Measurements from ENCODE around the gene PFDN4.
"Not testable (repeated sequence)": the region's sequence is repeated elsewhere in the genome, so short reads cannot be mapped to it uniquely, and the experiment has no call there.

PFDN4 gene

GRCh38 chr20:54212871-54213270 is 5.0 kb downstream of the PFDN4 start:
- H3K27me3 ChIP-seq (ENCODE audit: control insufficient read depth, insufficient read depth, low read length) = no peaks in the 10 kb centered on the region
- H3K4me3 ChIP-seq (ENCODE audit: low read length) = no peak overlapping the region
- H3K4me1 ChIP-seq (ENCODE audit: control insufficient read depth, insufficient read depth, low read length) = peaks cover 9% of the 10 kb centered on the region
- H3K36me3 ChIP-seq (ENCODE audit: control insufficient read depth, insufficient read depth, low read length) = no peaks in the 10 kb centered on the region
- no peak overlapping the region for H3K9ac ChIP-seq (ENCODE audit: low read length)
- H3K27ac ChIP-seq (ENCODE audit: low read depth, low read length) = no peak overlapping the region

DNA sequence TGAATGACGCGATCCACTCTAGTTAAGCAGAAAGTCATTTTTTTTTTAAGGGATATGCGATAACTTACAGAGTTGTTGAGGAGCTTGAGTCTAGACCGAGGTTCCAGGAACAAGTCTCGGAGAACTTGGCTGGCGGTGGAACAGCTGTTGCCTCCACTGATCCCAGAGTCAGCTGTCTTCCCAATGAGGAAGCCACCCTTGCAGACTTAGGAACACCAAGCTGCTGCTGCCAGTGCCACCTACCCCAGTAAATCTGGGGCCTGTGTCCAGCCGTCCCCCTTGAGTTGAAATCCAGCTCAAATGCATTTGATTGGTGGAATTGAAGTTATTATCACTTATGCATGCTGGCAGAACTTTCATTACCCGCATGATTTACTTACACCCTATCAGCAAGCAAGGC is 6.7 kb downstream of the PFDN4 start:
- Histone ChIP-seq H3K9ac (ENCODE audit: low read length) (no peak overlapping the region), H3K4me1 (ENCODE audit: control insufficient read depth, insufficient read depth, low read length) (peaks cover 3% of the 10 kb centered on the region), H3K27me3 (ENCODE audit: control insufficient read depth, insufficient read depth, low read length) (no peaks in the 10 kb centered on the region), H3K36me3 (ENCODE audit: control insufficient read depth, insufficient read depth, low read length) (no peaks in the 10 kb centered on the region), H3K27ac (ENCODE audit: low read depth, low read length) (no peak overlapping the region), H3K4me3 (ENCODE audit: low read length) (no peak overlapping the region)

DNA sequence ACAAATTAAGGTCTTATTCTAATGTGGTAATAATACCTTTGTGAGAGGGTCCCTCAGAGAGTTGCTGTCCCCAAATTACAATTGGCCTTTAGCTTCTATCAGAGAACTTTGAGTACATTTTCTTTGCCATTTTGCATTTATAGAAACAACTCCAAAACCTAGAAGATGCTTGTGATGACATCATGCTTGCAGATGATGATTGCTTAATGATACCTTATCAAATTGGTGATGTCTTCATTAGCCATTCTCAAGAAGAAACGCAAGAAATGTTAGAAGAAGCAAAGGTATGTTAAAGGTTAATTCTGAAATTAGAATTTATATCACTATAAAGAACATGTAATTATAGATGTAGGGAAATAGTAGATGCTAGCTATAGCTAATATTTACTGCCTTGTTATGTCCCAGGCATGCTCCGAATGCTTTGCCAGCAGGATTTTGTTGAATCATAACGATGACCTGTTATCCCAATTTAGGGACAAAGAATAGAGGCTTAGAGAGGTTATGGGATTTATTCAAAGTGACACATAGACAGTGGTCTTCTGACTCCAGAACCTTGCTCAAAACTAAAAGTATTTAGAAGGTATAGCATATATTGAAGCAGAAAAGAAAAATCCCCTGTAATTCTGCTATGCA is 7.4 kb downstream of the PFDN4 start:
- H3K9ac ChIP-seq (ENCODE audit: low read length) = no peak overlapping the region
- H3K4me3 ChIP-seq (ENCODE audit: low read length) = no peak overlapping the region
- H3K4me1 ChIP-seq (ENCODE audit: control insufficient read depth, insufficient read depth, low read length) = peaks cover 1% of the 10 kb centered on the region
- H3K27ac ChIP-seq (ENCODE audit: low read depth, low read length) = no peak overlapping the region
- H3K27me3 ChIP-seq (ENCODE audit: control insufficient read depth, insufficient read depth, low read length) = no peaks in the 10 kb centered on the region
- H3K36me3 ChIP-seq (ENCODE audit: control insufficient read depth, insufficient read depth, low read length) = no peaks in the 10 kb centered on the region

DNA sequence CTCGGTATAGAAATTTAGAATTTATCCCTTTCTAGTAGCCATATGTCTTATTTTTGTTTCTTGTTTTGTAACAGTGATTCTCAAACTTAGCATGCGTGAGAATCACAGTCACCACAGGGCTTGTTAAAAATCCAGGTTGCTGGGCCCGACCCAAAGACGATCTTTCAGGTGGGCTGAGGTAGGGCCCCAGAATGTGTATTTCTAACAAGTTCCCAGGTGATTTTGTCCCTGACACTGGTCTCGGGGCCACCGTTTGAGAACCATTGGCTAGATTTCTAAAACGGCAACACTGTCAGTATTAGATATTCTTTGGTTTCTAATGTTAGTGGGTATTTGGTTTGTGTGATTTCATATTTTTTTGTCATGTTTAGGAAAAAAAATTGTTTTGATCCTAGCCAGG is 9.9 kb downstream of the PFDN4 start:
- Histone ChIP-seq H3K4me1 (ENCODE audit: control insufficient read depth, insufficient read depth, low read length) (no peaks in the 10 kb centered on the region), H3K9ac (ENCODE audit: low read length) (no peak overlapping the region), H3K27me3 (ENCODE audit: control insufficient read depth, insufficient read depth, low read length) (no peaks in the 10 kb centered on the region), H3K4me3 (ENCODE audit: low read length) (no peak overlapping the region), H3K36me3 (ENCODE audit: control insufficient read depth, insufficient read depth, low read length) (no peaks in the 10 kb centered on the region), H3K27ac (ENCODE audit: low read depth, low read length) (no peak overlapping the region)

GRCh38 chr20:54218470-54218869 is 10.6 kb downstream of the PFDN4 start:
- Histone ChIP-seq H3K4me3 (ENCODE audit: low read length) (no peak overlapping the region), H3K9ac (ENCODE audit: low read length) (no peak overlapping the region), H3K4me1 (ENCODE audit: control insufficient read depth, insufficient read depth, low read length) (no peaks in the 10 kb centered on the region), H3K27me3 (ENCODE audit: control insufficient read depth, insufficient read depth, low read length) (no peaks in the 10 kb centered on the region), H3K36me3 (ENCODE audit: control insufficient read depth, insufficient read depth, low read length) (no peaks in the 10 kb centered on the region), H3K27ac (ENCODE audit: low read depth, low read length) (no peak overlapping the region)

DNA sequence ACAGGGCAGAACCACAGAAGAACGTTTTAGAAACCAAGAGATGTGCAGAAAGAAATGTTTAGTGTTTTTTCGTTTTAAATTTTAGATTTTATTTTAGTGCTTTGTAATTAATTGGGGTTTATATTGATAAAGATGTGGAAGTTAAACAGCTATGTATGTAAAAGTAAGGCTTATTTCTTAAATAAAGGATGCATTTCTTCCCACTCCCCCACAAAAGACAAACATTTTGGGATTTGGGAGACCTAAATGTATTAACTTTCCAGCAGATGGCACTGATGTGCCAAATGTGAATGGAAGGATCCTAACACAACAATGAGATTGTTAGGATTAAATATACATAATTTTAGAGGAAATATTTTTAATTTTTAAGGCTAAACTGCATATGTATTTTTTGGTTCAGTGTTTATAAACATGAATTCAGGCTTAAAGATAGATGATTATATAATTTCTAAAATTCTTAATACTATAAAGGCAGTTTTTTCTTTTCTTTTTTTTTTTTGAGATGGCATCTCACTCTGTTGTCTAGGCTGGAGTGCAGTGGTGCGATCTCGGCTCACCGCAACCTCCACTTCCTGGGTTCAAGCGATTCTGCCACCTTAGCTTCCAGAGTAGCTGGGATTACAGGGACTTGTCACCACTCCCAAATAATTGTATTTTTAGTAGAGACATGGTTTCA is 12.0 kb downstream of the PFDN4 start:
- Histone ChIP-seq H3K4me3 (ENCODE audit: low read length) (no peak overlapping the region), H3K9ac (ENCODE audit: low read length) (no peak overlapping the region), H3K27ac (ENCODE audit: low read depth, low read length) (no peak overlapping the region), H3K27me3 (ENCODE audit: control insufficient read depth, insufficient read depth, low read length) (no peaks in the 10 kb centered on the region), H3K4me1 (ENCODE audit: control insufficient read depth, insufficient read depth, low read length) (no peaks in the 10 kb centered on the region), H3K36me3 (ENCODE audit: control insufficient read depth, insufficient read depth, low read length) (no peaks in the 10 kb centered on the region)

- Histone ChIP-seq H3K9ac (ENCODE audit: low read length) (no peak overlapping the region), H3K27ac (ENCODE audit: low read depth, low read length) (no peak overlapping the region), H3K36me3 (ENCODE audit: control insufficient read depth, insufficient read depth, low read length) (no peaks in the 10 kb centered on the region), H3K27me3 (ENCODE audit: control insufficient read depth, insufficient read depth, low read length) (no peaks in the 10 kb centered on the region), H3K4me3 (ENCODE audit: low read length) (no peak overlapping the region), H3K4me1 (ENCODE audit: control insufficient read depth, insufficient read depth, low read length) (no peaks in the 10 kb centered on the region)
Observed at GRCh38 chr20:54220722-54221121, 12.8 kb downstream of the PFDN4 start.

DNA sequence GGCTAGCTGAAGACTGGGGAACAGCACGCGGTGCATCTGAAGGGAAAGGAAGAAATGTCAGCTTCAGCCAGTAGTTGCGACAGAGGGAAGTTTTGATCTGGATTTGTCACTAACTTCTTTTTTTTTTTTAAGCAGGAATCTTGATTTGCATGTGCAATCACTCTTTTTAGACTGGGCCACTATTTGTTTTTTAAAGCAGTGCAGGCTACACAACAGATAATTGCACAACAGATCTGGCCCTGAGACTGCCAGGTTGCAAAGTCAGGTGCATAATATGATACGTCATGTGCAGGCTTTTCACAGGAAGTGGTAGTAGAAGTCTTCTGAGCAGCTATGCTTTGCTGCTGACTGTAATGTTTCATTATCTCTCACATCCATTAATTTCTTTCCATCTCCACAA is 13.5 kb downstream of the PFDN4 start:
- Histone ChIP-seq H3K27ac (ENCODE audit: low read depth, low read length) (no peak overlapping the region), H3K27me3 (ENCODE audit: control insufficient read depth, insufficient read depth, low read length) (no peaks in the 10 kb centered on the region), H3K9ac (ENCODE audit: low read length) (no peak overlapping the region), H3K36me3 (ENCODE audit: control insufficient read depth, insufficient read depth, low read length) (no peaks in the 10 kb centered on the region), H3K4me1 (ENCODE audit: control insufficient read depth, insufficient read depth, low read length) (no peaks in the 10 kb centered on the region), H3K4me3 (ENCODE audit: low read length) (no peak overlapping the region)

DNA sequence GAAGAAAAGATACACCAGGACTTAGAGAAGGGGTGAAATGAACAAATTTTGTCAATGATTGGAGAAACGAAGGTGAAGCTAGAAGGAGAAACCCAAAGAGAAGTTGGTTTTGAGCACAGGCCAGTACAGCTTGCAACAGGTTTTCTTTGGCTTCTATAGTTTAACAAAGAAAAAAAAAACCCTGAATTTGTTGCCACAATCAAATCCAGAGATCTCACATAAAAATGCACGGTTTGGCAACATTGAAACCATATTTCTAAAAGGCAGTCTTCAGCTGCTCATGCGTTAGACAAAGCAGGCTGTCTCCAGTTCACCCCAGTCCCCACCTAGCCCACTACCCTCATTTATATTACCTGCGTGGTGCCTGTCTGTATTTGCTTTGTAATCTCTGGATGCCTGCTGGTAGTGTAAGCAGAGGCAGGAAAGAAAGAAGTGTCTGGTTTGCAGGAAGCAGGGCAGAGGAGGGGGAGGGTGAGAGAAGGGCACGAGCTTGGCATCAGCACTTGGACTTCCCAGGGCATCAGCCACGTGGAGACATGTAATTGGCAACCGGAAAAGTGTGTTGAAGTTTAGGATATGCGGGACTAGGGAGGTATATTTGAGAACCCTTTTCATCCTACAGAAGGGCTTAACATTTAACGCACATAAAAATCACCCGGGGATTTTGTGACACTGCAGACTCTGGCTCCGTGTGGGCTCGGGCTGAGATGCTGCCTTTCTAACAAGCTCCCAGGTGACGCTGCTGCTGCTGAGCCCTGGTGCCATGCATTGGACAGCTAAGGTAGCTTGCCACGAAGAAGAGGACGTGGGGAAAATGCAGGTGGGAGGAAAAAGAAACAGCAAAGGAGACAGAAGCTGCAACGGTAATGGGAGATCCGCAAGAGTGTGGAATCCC is 14.4 kb downstream of the PFDN4 start:
- no peak overlapping the region for H3K9ac ChIP-seq (ENCODE audit: low read length)
- no peak overlapping the region for H3K27ac ChIP-seq (ENCODE audit: low read depth, low read length)

GRCh38 chr20:54223285-54223684 is 15.4 kb downstream of the PFDN4 start:
- Histone ChIP-seq H3K36me3 (ENCODE audit: control insufficient read depth, insufficient read depth, low read length) (no peaks in the 10 kb centered on the region), H3K4me1 (ENCODE audit: control insufficient read depth, insufficient read depth, low read length) (no peaks in the 10 kb centered on the region), H3K9ac (ENCODE audit: low read length) (no peak overlapping the region), H3K4me3 (ENCODE audit: low read length) (no peak overlapping the region), H3K27me3 (ENCODE audit: control insufficient read depth, insufficient read depth, low read length) (no peaks in the 10 kb centered on the region), H3K27ac (ENCODE audit: low read depth, low read length) (no peak overlapping the region)

More for the DNA sequence above, 14.4 kb downstream of the PFDN4 start:
- no peaks in the 10 kb centered on the region for H3K27me3 ChIP-seq (ENCODE audit: control insufficient read depth, insufficient read depth, low read length)
- H3K4me1 ChIP-seq (ENCODE audit: control insufficient read depth, insufficient read depth, low read length) = no peaks in the 10 kb centered on the region
- no peaks in the 10 kb centered on the region for H3K36me3 ChIP-seq (ENCODE audit: control insufficient read depth, insufficient read depth, low read length)
- no peak overlapping the region for H3K4me3 ChIP-seq (ENCODE audit: low read length)

DNA sequence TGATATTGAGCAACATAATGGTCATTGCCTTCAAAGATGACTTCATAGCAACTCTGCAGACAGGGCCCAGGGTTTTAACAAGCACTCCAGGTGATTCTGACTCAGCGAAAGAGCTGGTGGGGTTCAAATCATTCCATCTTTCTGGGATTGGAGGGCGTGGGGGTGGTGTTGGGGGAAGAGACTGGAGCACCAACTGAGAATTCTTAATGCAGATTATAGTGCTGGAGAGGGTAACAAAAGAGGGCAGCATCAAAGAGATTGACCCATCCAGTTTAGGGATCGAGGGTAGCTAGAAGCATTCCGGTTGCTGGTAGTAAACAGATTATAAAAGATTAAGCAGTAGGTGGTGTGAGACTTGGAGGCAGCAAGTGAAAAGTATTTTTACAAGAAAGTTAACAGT is 15.9 kb downstream of the PFDN4 start:
- Histone ChIP-seq H3K27ac (ENCODE audit: low read depth, low read length) (no peak overlapping the region), H3K9ac (ENCODE audit: low read length) (no peak overlapping the region), H3K4me3 (ENCODE audit: low read length) (no peak overlapping the region), H3K27me3 (ENCODE audit: control insufficient read depth, insufficient read depth, low read length) (no peaks in the 10 kb centered on the region), H3K36me3 (ENCODE audit: control insufficient read depth, insufficient read depth, low read length) (no peaks in the 10 kb centered on the region), H3K4me1 (ENCODE audit: control insufficient read depth, insufficient read depth, low read length) (no peaks in the 10 kb centered on the region)

GRCh38 chr20:54224642-54225041 is 16.8 kb downstream of the PFDN4 start:
- H3K9ac ChIP-seq (ENCODE audit: low read length); H3K4me3 ChIP-seq (ENCODE audit: low read length); H3K36me3 ChIP-seq (ENCODE audit: control insufficient read depth, insufficient read depth, low read length); H3K4me1 ChIP-seq (ENCODE audit: control insufficient read depth, insufficient read depth, low read length); H3K27me3 ChIP-seq (ENCODE audit: control insufficient read depth, insufficient read depth, low read length); H3K27ac ChIP-seq (ENCODE audit: low read depth, low read length): not testable (repeated sequence)

Data from rectal smooth muscle tissue (tissue), 1 donor.